Measurements from ENCODE around the gene NYAP1.

DNA sequence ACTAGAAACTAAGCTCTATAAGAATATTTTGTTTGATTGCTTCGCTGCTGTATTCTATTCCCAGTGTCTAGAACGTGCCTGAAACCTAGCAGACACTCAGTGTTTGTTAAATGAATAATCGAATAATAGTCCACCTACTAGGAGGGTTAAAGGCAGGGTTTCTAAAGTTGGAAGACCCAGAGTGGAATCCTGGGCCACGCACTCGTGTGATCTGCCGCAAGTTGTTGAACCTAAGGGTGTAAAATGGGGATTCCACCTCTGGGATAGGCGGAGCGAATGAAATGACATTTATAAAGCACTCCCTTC lies 54.6 kb downstream of the NYAP1 start:
- TF ChIP-seq CTCF (IDR thresholded peaks at IDR 0.05) (no peak), EP300 (IDR thresholded peaks at IDR 0.05) (no peak), POLR2A (IDR thresholded peaks at IDR 0.05) (no peak)
